Glomerular endothelial cell (primary cell): ENCODE results near the gene MYCN. TPM values are rescaled to one million over a fixed set of nuclear protein-coding genes. Genes with fewer than 3 reads are reported as not detected.

Experiments used
- DNase-seq: peaks from one replicate; pipeline ENCODE4 v3.0.0-alpha.2; 2011; ENCODE audit warnings: low read depth, low spot score; ENCODE audit errors: extremely low read depth
- total RNA-seq: library from RNA; depleted of rRNA; stranded (reverse); fragments of >200 nt; gene quantifications from 2 replicates; pipeline ENCODE4 v1.2.3, GENCODE V29; 2015

MYCN gene
- total RNA-seq, 1 donor from 2014 or later, result 6.5 TPM

DNA sequence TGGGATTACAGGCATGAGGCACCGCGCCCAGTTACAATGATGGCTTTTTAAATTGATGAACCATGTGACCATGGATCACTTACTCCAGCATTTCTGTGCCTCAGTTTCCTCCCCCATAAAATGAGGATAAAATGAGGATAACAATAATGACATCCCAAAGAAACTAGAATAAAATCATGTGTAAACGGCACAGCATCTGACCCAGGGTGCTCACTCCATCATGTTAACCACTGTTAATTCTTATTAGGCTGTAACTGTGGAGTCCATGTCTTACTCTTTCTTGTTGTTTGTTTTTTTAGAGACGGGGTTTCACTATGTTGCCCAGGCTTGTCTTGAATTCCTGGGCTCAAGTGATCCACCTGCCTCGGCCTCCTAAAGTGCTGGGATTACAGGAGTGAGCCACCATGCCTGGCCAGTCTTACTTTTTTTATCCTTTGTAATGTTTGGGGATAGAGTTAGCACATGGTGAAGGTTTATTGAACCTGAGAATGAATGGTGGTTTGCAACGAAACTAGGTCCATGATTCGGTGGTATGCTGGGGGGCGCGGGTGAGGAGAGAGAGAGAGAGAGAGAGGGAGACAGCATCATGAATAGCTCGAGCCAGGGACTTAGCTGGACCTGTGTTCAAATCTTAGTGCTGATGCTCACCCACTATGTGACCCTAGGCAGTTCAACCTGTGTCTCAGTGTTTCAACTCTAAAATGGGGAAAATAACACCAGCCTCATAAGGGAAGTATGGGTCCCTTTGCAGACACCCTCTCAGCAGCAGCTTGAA lies 52.3 kb downstream of the MYCN start:
- DNase-seq, result no peak

GRCh38 chr2:15993232-15993610 lies 52.9 kb downstream of the MYCN start:
- DNase-seq, result no peak

GRCh38 chr2:15993666-15994065 lies 53.3 kb downstream of the MYCN start:
- no peak for DNase-seq

GRCh38 chr2:15995603-15996002 lies 55.3 kb downstream of the MYCN start:
- no peak for DNase-seq
